Left renal cortex interstitium (tissue), 4 donors: ENCODE results near the gene NACAD. TPM values are rescaled to one million over a fixed set of nuclear protein-coding genes. Genes with fewer than 3 reads are reported as not detected.
A peak's percentile ranks its signal among the peaks of the same experiment; 100 is the strongest.
"Not testable (repeated sequence)": the region's sequence is repeated elsewhere in the genome, so short reads cannot be mapped to it uniquely, and the experiment has no call there.

Source experiments
- DNase-seq, 4 donors: peaks; one replicate each; pipeline ENCODE4 v3.0.0-alpha.2; 2013; ENCODE audit warnings: low read depth in 4 of 4, low spot score in 2 of 4, missing footprints in 1 of 4
- polyA plus RNA-seq, 4 donors: library from polyadenylated mRNA; unstranded; fragments of 120-200 nt; gene quantifications; one replicate each; pipeline ENCODE4 v1.2.1, GENCODE V29; 2013; ENCODE audit not compliant: insufficient read length in 4 of 4

NACAD gene
- polyA plus RNA-seq, 4 donors, result 9.6 to 12.3 (median 9.7) TPM

GRCh38 chr7:45118292-45118691 lies 29.5 kb upstream of the NACAD start:
- no peak for DNase-seq

GRCh38 chr7:45117582-45117981 lies 28.8 kb upstream of the NACAD start:
- DNase-seq, result no peak

GRCh38 chr7:45116048-45116447 lies 27.3 kb upstream of the NACAD start:
- no peak for DNase-seq

- no peak for DNase-seq
Measured at GRCh38 chr7:45114926-45115325, 26.2 kb upstream of the NACAD start.

- DNase-seq, result not testable (repeated sequence)
Measured at GRCh38 chr7:45114257-45114656, 25.5 kb upstream of the NACAD start.

- DNase-seq, result no peak
Measured at GRCh38 chr7:45112648-45113047, 23.9 kb upstream of the NACAD start.

- peak; percentile 95 to 98 (median 96) for DNase-seq
Measured at GRCh38 chr7:45111298-45112223, 22.8 kb upstream of the NACAD start, which contains the start of gene TBRG4. Gene TBRG4 (minus strand): TSS chr7:45111697. CDS start chr7:45109237, 2,460 bp downstream.

GRCh38 chr7:45108863-45109262 lies 20.1 kb upstream of the NACAD start:
- DNase-seq, result no peak

GRCh38 chr7:45107356-45107755 lies 18.6 kb upstream of the NACAD start:
- DNase-seq, result no peak

GRCh38 chr7:45106820-45107219 lies 18.1 kb upstream of the NACAD start:
- no peak for DNase-seq

GRCh38 chr7:45105588-45106188 lies 16.9 kb upstream of the NACAD start:
- no peak for DNase-seq

- DNase-seq, result no peak
Measured at GRCh38 chr7:45104844-45105587, 16.2 kb upstream of the NACAD start.

- DNase-seq, result no peak
Measured at GRCh38 chr7:45103958-45104843, 15.4 kb upstream of the NACAD start.

GRCh38 chr7:45102785-45103712 lies 14.3 kb upstream of the NACAD start:
- DNase-seq, result no peak

GRCh38 chr7:45101748-45102147 lies 13.0 kb upstream of the NACAD start:
- no peak for DNase-seq

GRCh38 chr7:45100761-45101480 lies 12.2 kb upstream of the NACAD start:
- no peak for DNase-seq

GRCh38 chr7:45099891-45100760 lies 11.4 kb upstream of the NACAD start:
- no peak for DNase-seq
